Mesendoderm (in vitro differentiated cells): ENCODE results near the gene LZTR1.

Experiments used
- DNase-seq: peaks from one replicate; pipeline ENCODE4 v3.0.0; 2013
- H2AK5ac ChIP-seq: 2 replicates; pipeline ENCODE4 v1.6.1; 2013; ENCODE audit warnings: low read length, inconsistent platforms
- H2BK120ac ChIP-seq: 2 replicates; pipeline ENCODE4 v1.6.1; 2013; ENCODE audit warnings: low read depth, mild to moderate bottlenecking, low read length, moderate library complexity, mixed read lengths
- H2BK15ac ChIP-seq: replicated peaks from 2 replicates; pipeline ENCODE4 v1.6.1; 2013; ENCODE audit warnings: low read depth, mild to moderate bottlenecking, moderate library complexity
- H2BK5ac ChIP-seq: 2 replicates; pipeline ENCODE4 v1.6.1; 2013; ENCODE audit warnings: low read length, inconsistent platforms
- H3K18ac ChIP-seq: 2 replicates; pipeline ENCODE4 v1.6.1; 2013; ENCODE audit warnings: mild to moderate bottlenecking, low read length, mixed read lengths
- H3K23ac ChIP-seq: one replicate; pipeline ENCODE4 v1.6.1; 2013; ENCODE audit warnings: low read length
- H3K27ac ChIP-seq: 2 replicates; pipeline ENCODE4 v1.5.1; 2013; ENCODE audit warnings: low read depth, mild to moderate bottlenecking, inconsistent platforms, low read length, moderate library complexity
- H3K27me3 ChIP-seq: 2 replicates; pipeline ENCODE4 v1.6.1; 2013; ENCODE audit warnings: low read length, control low read depth, mild to moderate bottlenecking, inconsistent platforms; ENCODE audit not compliant: insufficient read depth, poor library complexity
- H3K36me3 ChIP-seq: 2 replicates; pipeline ENCODE4 v1.6.1; 2013; ENCODE audit warnings: low read length, inconsistent platforms; ENCODE audit not compliant: control insufficient read depth, insufficient read depth
- H3K4ac ChIP-seq: one replicate; pipeline ENCODE4 v1.6.1; 2013; ENCODE audit warnings: low read depth, mild to moderate bottlenecking, low read length, moderate library complexity
- H3K4me1 ChIP-seq: 2 replicates; pipeline ENCODE4 v1.6.1; 2013; ENCODE audit warnings: low read depth, low read length, inconsistent platforms; ENCODE audit not compliant: control insufficient read depth
- H3K4me2 ChIP-seq: 2 replicates; pipeline ENCODE4 v1.6.1; 2013; ENCODE audit warnings: low read length
- H3K4me3 ChIP-seq: 2 replicates; pipeline ENCODE4 v1.5.1; 2013; ENCODE audit warnings: mild to moderate bottlenecking, low read length
- H3K56ac ChIP-seq: one replicate; pipeline ENCODE4 v1.6.1; 2013; ENCODE audit warnings: low read length
- H3K79me1 ChIP-seq: 2 replicates; pipeline ENCODE4 v1.6.1; 2013; ENCODE audit warnings: low read length, inconsistent platforms
- H3K79me2 ChIP-seq: 2 replicates; pipeline ENCODE4 v1.6.1; 2013; ENCODE audit warnings: mild to moderate bottlenecking, low read length; ENCODE audit not compliant: control insufficient read depth, insufficient read depth
- H3K9ac ChIP-seq: 2 replicates; pipeline ENCODE4 v1.6.1; 2013; ENCODE audit warnings: low read length, inconsistent platforms
- H4K5ac ChIP-seq: one replicate; pipeline ENCODE4 v1.6.1; 2013; ENCODE audit warnings: low read length
- H4K8ac ChIP-seq: one replicate; pipeline ENCODE4 v1.6.1; 2013; ENCODE audit warnings: low read depth, mild to moderate bottlenecking, control low read depth, low read length, moderate library complexity
- WGBS: extraction: QIAGEN DNeasy Blood & Tissue Kit; methylation state at CpG from one replicate; pipeline ENCODE4 v1.1.7; 2013; ENCODE audit warnings: low lambda C conversion rate, missing lambda C conversion rate; ENCODE audit not compliant: insufficient coverage; ENCODE audit errors: extremely low coverage; 5-methylcytosine and 5-hydroxymethylcytosine counted together

The LZTR1 gene

DNA sequence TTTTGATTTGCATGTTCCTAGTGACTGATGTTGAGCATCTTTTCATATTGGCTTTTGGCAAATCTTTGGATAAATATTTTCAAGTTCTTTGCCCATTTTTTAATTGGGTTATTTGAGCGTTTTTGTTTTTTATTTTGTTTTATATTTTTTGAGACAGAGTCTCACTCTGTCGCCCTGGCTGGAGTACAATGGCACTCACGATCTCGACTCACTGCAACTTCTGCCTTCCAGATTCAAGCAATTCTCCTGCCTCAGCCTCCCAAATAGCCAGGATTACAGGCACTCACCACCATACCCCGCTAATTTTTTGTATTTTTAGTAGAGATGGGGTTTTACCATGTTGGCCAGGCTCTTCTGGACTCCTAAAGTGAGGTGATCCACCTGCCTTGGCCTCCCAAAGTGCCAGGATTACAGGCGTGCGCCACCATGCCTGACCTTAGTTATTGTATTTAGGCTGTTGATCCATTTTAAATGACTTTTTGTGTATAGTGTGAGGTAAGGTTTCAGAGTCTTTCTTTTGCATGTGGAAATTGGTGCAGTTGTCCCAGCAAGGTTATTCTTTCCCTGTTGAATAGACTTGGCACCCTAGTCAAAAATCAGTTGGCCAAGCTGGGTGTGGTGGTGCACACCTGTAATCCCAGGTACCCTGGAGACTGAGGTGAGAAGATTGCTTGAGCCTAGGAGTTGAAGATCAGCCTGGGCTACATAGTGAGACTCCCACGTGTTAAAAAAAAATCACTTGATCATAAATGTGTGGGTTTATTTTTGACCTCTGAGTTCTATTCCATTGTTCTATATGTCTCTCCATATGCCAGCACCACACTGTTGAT lies 38.8 kb upstream of the LZTR1 start:
- peaks cover 88% of the 10 kb centered on the region for H3K79me2 ChIP-seq
- H3K4ac ChIP-seq, result no peak overlapping the region
- no peak overlapping the region for H2AK5ac ChIP-seq
- no peak overlapping the region for H3K4me3 ChIP-seq
- DNase-seq, result no peak
- no peak overlapping the region for H3K4me2 ChIP-seq
- H4K5ac ChIP-seq, result no peak overlapping the region
- no peak overlapping the region for H4K8ac ChIP-seq
- H3K18ac ChIP-seq, result no peak overlapping the region
- H3K27ac ChIP-seq, result no peak overlapping the region
- no peak overlapping the region for H3K9ac ChIP-seq
- H2BK120ac ChIP-seq, result no peak overlapping the region
- no peak overlapping the region for H3K23ac ChIP-seq
- no peaks in the 10 kb centered on the region for H3K27me3 ChIP-seq
- no peak overlapping the region for H2BK15ac ChIP-seq
- H3K79me1 ChIP-seq, result peaks cover 14% of the 10 kb centered on the region
- no peak overlapping the region for H2BK5ac ChIP-seq
- H3K56ac ChIP-seq, result no peak overlapping the region
- no peaks in the 10 kb centered on the region for H3K36me3 ChIP-seq
- no peaks in the 10 kb centered on the region for H3K4me1 ChIP-seq
- no CpG with 5 or more reads among the region's 8 CpGs for WGBS

GRCh38 chr22:20944042-20944441 lies 38.1 kb upstream of the LZTR1 start:
- no peaks in the 10 kb centered on the region for H3K36me3 ChIP-seq
- no peak overlapping the region for H3K18ac ChIP-seq
- H3K27ac ChIP-seq, result no peak overlapping the region
- H2AK5ac ChIP-seq, result no peak overlapping the region
- no peak overlapping the region for H3K4me2 ChIP-seq
- H3K4ac ChIP-seq, result no peak overlapping the region
- H3K27me3 ChIP-seq, result no peaks in the 10 kb centered on the region
- H3K4me3 ChIP-seq, result no peak overlapping the region
- no CpG with 5 or more reads among the region's 1 CpG for WGBS
- no peak overlapping the region for H2BK120ac ChIP-seq
- no peak overlapping the region for H4K8ac ChIP-seq
- H3K9ac ChIP-seq, result no peak overlapping the region
- no peak overlapping the region for H2BK5ac ChIP-seq
- no peaks in the 10 kb centered on the region for H3K4me1 ChIP-seq
- H2BK15ac ChIP-seq, result no peak overlapping the region
- H3K79me2 ChIP-seq, result peaks cover 89% of the 10 kb centered on the region
- no peak for DNase-seq
- no peak overlapping the region for H4K5ac ChIP-seq
- H3K56ac ChIP-seq, result no peak overlapping the region
- no peak overlapping the region for H3K23ac ChIP-seq
- peaks cover 13% of the 10 kb centered on the region for H3K79me1 ChIP-seq

GRCh38 chr22:20945578-20945934 lies 36.5 kb upstream of the LZTR1 start:
- Histone ChIP-seq H3K36me3 (peaks cover 3% of the 10 kb centered on the region), H3K27ac (no peak overlapping the region)

DNA sequence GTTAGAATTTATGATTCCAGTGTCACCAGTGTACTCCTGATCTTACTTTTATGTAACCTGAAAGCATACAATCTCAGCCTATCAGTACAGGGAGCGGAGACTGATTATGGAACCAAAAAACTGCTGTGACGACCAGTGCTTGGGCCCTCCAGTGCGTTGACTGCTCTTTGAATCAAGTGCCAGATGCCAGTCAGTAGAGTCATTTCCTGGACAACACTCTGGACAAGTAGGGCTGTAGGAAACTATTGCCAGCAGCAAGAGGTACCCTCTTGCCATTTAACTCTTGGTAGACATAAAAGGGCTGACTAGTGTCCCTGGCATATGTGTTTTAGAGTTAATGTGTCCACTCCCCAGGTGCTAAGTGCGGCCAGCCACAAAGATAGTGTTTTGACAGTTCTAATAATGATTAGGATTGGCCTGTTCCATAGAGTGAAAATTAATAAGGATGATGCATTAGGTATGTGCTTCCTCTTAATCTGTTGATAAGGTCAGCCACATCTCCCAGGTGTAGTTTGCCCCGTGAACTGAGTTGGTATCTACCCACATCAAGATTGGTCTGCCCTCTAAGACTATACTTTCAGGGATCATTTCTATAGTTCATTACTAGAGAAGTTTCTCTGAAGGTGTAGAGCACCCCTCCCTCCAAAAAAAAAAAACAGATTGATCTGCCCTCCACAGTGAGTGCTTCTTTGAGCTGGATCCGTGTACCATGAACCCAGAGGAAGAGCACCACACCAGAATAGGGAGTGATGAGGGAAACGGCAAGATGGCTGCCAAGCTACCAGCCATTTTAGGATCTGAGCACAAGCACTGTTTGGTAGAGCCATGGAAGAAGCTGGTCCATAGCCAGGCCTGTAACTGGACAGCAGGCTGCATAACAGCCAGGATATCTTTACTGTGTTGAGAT lies 35.8 kb upstream of the LZTR1 start:
- no CpG with 5 or more reads among the region's 7 CpGs for WGBS
- no peak overlapping the region for H3K4ac ChIP-seq
- H2BK5ac ChIP-seq, result no peak overlapping the region
- H3K18ac ChIP-seq, result no peak overlapping the region
- H3K79me2 ChIP-seq, result peaks cover 76% of the 10 kb centered on the region
- no peaks in the 10 kb centered on the region for H3K27me3 ChIP-seq
- H2BK120ac ChIP-seq, result no peak overlapping the region
- H3K9ac ChIP-seq, result no peak overlapping the region
- H3K27ac ChIP-seq, result no peak overlapping the region
- H2BK15ac ChIP-seq, result no peak overlapping the region
- no peak for DNase-seq
- H3K79me1 ChIP-seq, result peaks cover 17% of the 10 kb centered on the region
- H3K36me3 ChIP-seq, result peaks cover 3% of the 10 kb centered on the region
- H2AK5ac ChIP-seq, result no peak overlapping the region
- no peak overlapping the region for H3K4me2 ChIP-seq
- no peak overlapping the region for H3K56ac ChIP-seq
- no peak overlapping the region for H3K23ac ChIP-seq
- no peak overlapping the region for H4K5ac ChIP-seq
- H4K8ac ChIP-seq, result no peak overlapping the region
- H3K4me3 ChIP-seq, result no peak overlapping the region
- no peaks in the 10 kb centered on the region for H3K4me1 ChIP-seq

More at GRCh38 chr22:20945578-20945934, 36.5 kb upstream of the LZTR1 start:
- H3K18ac ChIP-seq, result no peak overlapping the region
- H3K27me3 ChIP-seq, result no peaks in the 10 kb centered on the region
- H2BK15ac ChIP-seq, result no peak overlapping the region
- no peak overlapping the region for H2AK5ac ChIP-seq
- no peaks in the 10 kb centered on the region for H3K4me1 ChIP-seq
- H3K4me2 ChIP-seq, result no peak overlapping the region
- H4K5ac ChIP-seq, result no peak overlapping the region
- H2BK5ac ChIP-seq, result no peak overlapping the region
- H3K23ac ChIP-seq, result no peak overlapping the region
- H3K79me1 ChIP-seq, result peaks cover 15% of the 10 kb centered on the region
- H3K4me3 ChIP-seq, result no peak overlapping the region
- H4K8ac ChIP-seq, result no peak overlapping the region
- peaks cover 83% of the 10 kb centered on the region for H3K79me2 ChIP-seq
- WGBS, result no CpG with 5 or more reads among the region's 2 CpGs
- H3K56ac ChIP-seq, result no peak overlapping the region
- no peak overlapping the region for H2BK120ac ChIP-seq
- no peak overlapping the region for H3K4ac ChIP-seq
- DNase-seq, result no peak
- no peak overlapping the region for H3K9ac ChIP-seq

DNA sequence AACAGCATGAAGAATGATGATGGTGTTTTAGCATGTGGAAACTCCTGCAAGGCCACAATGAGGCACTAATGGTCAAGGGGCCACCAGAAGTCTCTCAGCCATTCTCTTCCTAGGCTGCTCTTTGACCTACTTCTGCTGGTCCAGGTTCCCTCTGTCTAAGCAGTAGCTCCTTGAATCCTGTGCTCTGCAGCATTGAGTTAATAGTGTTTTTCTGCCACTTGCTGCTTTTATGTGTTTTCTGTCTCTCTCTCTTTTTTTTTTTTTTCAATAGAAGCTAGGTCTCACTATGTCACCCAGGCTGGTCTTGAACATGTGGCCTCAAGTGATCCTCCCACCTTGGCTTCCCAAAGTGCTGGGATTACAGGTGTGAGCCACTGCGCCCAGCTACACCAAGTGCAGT lies 35.1 kb upstream of the LZTR1 start:
- H3K4me3 ChIP-seq, result no peak overlapping the region
- no peak overlapping the region for H4K5ac ChIP-seq
- no peaks in the 10 kb centered on the region for H3K4me1 ChIP-seq
- peaks cover 3% of the 10 kb centered on the region for H3K36me3 ChIP-seq
- no peak overlapping the region for H3K56ac ChIP-seq
- no peak for DNase-seq
- H3K79me1 ChIP-seq, result peaks cover 17% of the 10 kb centered on the region
- WGBS, result no CpG with 5 or more reads among the region's 1 CpG
- no peak overlapping the region for H3K18ac ChIP-seq
- H3K27me3 ChIP-seq, result no peaks in the 10 kb centered on the region
- no peak overlapping the region for H2AK5ac ChIP-seq
- H3K4ac ChIP-seq, result no peak overlapping the region
- H3K23ac ChIP-seq, result no peak overlapping the region
- no peak overlapping the region for H3K9ac ChIP-seq
- H3K4me2 ChIP-seq, result no peak overlapping the region
- no peak overlapping the region for H2BK120ac ChIP-seq
- H3K27ac ChIP-seq, result no peak overlapping the region
- H2BK5ac ChIP-seq, result no peak overlapping the region
- H4K8ac ChIP-seq, result no peak overlapping the region
- H3K79me2 ChIP-seq, result peaks cover 72% of the 10 kb centered on the region
- no peak overlapping the region for H2BK15ac ChIP-seq
